ENCODE measurements around the gene CRLF2. TPM values are rescaled to one million over a fixed set of nuclear protein-coding genes. Genes with fewer than 3 reads are reported as not detected.

Gene CRLF2
- total RNA-seq, 4 donors from 2014 or later, result 0.22 to 1.5 TPM; not detected in 2

GRCh38 chrX:1151378-1152077, 60.9 kb downstream of the CRLF2 start:
- TF ChIP-seq CTCF (IDR thresholded peaks at IDR 0.05; ENCODE audit: low read depth), result no peak

GRCh38 chrX:1150569-1151347, 61.7 kb downstream of the CRLF2 start:
- no peak for TF ChIP-seq CTCF (IDR thresholded peaks at IDR 0.05; ENCODE audit: low read depth)

- TF ChIP-seq CTCF (IDR thresholded peaks at IDR 0.05; ENCODE audit: low read depth), result no peak
These were observed 64.6 kb downstream of the CRLF2 start for GRCh38 chrX:1147611-1148515.

GRCh38 chrX:1144293-1144692, 68.2 kb downstream of the CRLF2 start:
- TF ChIP-seq CTCF (IDR thresholded peaks at IDR 0.05; ENCODE audit: low read depth), result no peak

Other genes with a start within 250 kb of the CRLF2 start
- 100 to 1,000 TPM in 1 of 4 donors, 10 to 100 TPM in 2, 1 to 10 TPM in 1; 8.6 to 112 (median 62.7) TPM for gene CSF2RA, start 56.2 kb upstream of the CRLF2 start, total RNA-seq
- gene IL3RA, start 124.1 kb upstream of the CRLF2 start, total RNA-seq, result 10 to 100 TPM in 3 of 4 donors, 1 to 10 TPM in 1; 5.3 to 23.5 (median 13.2) TPM
- 100 to 1,000 TPM; 151 to 341 (median 252) TPM for gene SLC25A6, start 179.5 kb upstream of the CRLF2 start, total RNA-seq
- 10 to 100 TPM; 13.4 to 31.5 (median 24.5) TPM for gene ASMTL, start 240.3 kb upstream of the CRLF2 start, total RNA-seq

All from subcutaneous adipose tissue (tissue), 4 donors.